ENCODE results near the gene SERHL2.

DNA sequence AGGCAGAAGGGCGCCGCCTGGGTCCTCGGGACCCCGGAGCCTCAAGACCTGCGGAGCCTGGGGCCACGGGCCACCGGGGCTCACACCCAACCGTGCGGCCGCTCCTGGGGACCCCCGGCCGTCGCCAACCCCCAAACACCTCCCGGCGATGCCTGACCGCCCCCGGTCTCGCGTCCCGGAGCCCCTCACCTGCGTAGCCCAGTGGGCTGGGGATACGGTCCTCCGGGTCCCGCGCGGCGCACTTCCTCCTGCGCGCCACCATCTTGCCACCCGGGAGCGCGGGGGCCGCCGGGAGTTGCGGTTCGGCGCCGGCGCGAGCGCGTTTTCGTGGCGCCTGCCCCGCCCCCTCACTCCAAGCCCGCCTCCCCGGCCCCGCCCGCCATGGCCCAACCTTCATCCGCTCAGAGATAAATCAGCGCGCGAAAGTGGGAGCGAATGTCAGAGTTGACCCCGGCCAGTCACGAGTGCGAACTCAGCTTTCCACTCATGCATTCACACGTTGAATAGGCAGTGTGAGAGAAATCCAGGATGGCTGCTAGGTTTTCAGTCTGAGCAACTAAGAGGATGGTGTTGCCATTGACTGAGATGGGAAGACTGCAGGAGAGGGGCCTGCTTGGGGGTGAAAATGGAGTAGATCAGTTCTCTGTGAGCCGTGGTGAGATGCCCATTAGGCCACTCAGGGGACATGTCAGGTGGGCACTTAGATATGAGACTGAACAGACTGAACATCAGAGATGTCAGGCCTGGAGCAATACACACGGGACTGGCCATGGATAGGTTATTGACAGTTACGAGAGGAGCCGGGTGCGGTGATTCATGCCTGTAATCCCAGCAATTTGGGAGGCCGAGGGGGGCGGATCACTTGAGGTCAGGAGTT lies 34.0 kb upstream of the SERHL2 start, which contains the start of gene RRP7A:
- TF ChIP-seq, protein P1, sequence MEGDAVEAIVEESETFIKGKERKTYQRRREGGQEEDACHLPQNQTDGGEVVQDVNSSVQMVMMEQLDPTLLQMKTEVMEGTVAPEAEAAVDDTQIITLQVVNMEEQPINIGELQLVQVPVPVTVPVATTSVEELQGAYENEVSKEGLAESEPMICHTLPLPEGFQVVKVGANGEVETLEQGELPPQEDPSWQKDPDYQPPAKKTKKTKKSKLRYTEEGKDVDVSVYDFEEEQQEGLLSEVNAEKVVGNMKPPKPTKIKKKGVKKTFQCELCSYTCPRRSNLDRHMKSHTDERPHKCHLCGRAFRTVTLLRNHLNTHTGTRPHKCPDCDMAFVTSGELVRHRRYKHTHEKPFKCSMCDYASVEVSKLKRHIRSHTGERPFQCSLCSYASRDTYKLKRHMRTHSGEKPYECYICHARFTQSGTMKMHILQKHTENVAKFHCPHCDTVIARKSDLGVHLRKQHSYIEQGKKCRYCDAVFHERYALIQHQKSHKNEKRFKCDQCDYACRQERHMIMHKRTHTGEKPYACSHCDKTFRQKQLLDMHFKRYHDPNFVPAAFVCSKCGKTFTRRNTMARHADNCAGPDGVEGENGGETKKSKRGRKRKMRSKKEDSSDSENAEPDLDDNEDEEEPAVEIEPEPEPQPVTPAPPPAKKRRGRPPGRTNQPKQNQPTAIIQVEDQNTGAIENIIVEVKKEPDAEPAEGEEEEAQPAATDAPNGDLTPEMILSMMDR (IDR thresholded peaks at IDR 0.05): no peak
- peak in 1 of 2 donors; percentile 64 for TF ChIP-seq POLR2AphosphoS5 (IDR thresholded peaks at IDR 0.05; ENCODE audit: insufficient read depth in 1 of 2, low read depth in 1 of 2)
- peak in 1 of 2 donors; percentile 72 for TF ChIP-seq POLR2A (IDR thresholded peaks at IDR 0.05)

Measured in vagina (tissue), 2 donors.